Lower leg skin (tissue), 3 donors: ENCODE data around the gene STT3B.

Source experiments
- POLR2A ChIP-seq, 2 donors: fragments of 450-650 bp; IDR thresholded peaks; one replicate each; pipeline ENCODE4 v1.6.1; 2016 to 2017; ENCODE audit warnings: antibody characterized with exemption in 2 of 2, mild to moderate bottlenecking in 1 of 2, moderate library complexity in 1 of 2
- TF ChIP-seq, protein P1 (sequence below), 3 donors: fragments of 450-650 bp; IDR thresholded peaks; one replicate each; pipeline ENCODE4 v1.5.1; 2016; ENCODE audit warnings: antibody characterized with exemption in 3 of 3, mild to moderate bottlenecking in 3 of 3, moderate library complexity in 2 of 3

DNA sequence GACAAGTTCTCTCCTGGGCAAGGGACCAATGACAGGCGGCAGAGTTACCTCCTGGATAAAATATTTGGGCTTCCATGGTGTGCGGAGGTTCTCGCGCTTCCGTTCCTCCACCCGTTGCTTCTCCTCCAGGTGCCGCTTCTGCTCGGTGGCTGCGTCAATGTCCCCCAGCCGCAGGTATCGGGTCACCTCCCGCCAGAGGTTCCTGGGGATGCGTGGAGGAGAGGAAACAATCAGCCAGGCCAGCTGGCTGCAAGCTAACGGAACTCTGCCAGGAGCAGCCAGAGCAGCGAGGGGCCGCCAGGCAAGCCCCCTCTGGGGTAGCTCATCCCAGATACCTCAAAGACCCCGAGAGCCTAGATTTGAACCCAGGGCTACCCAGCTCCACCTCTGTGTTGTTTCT is 131.3 kb downstream of the STT3B start:
- TF ChIP-seq, protein P1, sequence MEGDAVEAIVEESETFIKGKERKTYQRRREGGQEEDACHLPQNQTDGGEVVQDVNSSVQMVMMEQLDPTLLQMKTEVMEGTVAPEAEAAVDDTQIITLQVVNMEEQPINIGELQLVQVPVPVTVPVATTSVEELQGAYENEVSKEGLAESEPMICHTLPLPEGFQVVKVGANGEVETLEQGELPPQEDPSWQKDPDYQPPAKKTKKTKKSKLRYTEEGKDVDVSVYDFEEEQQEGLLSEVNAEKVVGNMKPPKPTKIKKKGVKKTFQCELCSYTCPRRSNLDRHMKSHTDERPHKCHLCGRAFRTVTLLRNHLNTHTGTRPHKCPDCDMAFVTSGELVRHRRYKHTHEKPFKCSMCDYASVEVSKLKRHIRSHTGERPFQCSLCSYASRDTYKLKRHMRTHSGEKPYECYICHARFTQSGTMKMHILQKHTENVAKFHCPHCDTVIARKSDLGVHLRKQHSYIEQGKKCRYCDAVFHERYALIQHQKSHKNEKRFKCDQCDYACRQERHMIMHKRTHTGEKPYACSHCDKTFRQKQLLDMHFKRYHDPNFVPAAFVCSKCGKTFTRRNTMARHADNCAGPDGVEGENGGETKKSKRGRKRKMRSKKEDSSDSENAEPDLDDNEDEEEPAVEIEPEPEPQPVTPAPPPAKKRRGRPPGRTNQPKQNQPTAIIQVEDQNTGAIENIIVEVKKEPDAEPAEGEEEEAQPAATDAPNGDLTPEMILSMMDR (IDR thresholded peaks at IDR 0.05) = no peak
- no peak for TF ChIP-seq POLR2A (IDR thresholded peaks at IDR 0.05)
